Gastroesophageal sphincter (tissue), 4 donors: ENCODE results near the gene PIBF1. TPM values are rescaled to one million over a fixed set of nuclear protein-coding genes. Genes with fewer than 3 reads are reported as not detected.

Experiments
- ATAC-seq: fragments of 150-250 bp; one replicate; pipeline ENCODE4 v1.9.1; 2016; ENCODE audit warnings: mild to moderate bottlenecking, moderate library complexity
- H3K27ac ChIP-seq, 4 donors: fragments of 200-600 bp; sonication (generic) in 3 of 4; 1 replicate in 3 of 4; 2 replicates in 1 of 4; pipeline ENCODE4 v1.5.1; 2016 to 2019
- H3K27me3 ChIP-seq: fragments of 200-600 bp; sonication (generic); one replicate; pipeline ENCODE4 v1.5.1; 2019
- H3K36me3 ChIP-seq, 2 donors: fragments of 200-600 bp; sonication (generic); one replicate each; pipeline ENCODE4 v1.5.1; 2019; ENCODE audit warnings: control low read depth in 1 of 2
- H3K4me1 ChIP-seq, 3 donors: fragments of 200-600 bp; sonication (generic); 1 replicate in 2 of 3; 2 replicates in 1 of 3; pipeline ENCODE4 v1.5.1; 2016 to 2019; ENCODE audit warnings: control low read depth in 2 of 3
- H3K4me3 ChIP-seq, 2 donors: fragments of 200-600 bp; sonication (generic); one replicate each; pipeline ENCODE4 v1.5.1; 2019; ENCODE audit warnings: mild to moderate bottlenecking in 1 of 2, moderate library complexity in 1 of 2
- H3K9me3 ChIP-seq, 3 donors: fragments of 200-600 bp; sonication (generic); one replicate each; pipeline ENCODE4 v1.5.1; 2017 to 2019; ENCODE audit warnings: control low read depth in 2 of 3
- EP300 ChIP-seq: sonication (generic); formaldehyde crosslinking; IDR thresholded peaks from one replicate; pipeline ENCODE4 v1.6.1; 2017; ENCODE audit warnings: antibody characterized with exemption, mild to moderate bottlenecking
- POLR2A ChIP-seq, 2 donors: fragments of 450-650 bp; IDR thresholded peaks; one replicate each; pipeline ENCODE4 v1.6.1; 2017; ENCODE audit warnings: antibody characterized with exemption in 2 of 2, mild to moderate bottlenecking in 2 of 2, moderate library complexity in 1 of 2
- POLR2AphosphoS5 ChIP-seq: sonication (generic); formaldehyde crosslinking; IDR thresholded peaks from one replicate; pipeline ENCODE4 v1.6.1; 2017; ENCODE audit warnings: antibody characterized with exemption
- WGBS, 2 donors: methylation state at CpG; one replicate each; pipeline ENCODE4 v1.1.5; 2018; ENCODE audit warnings: low coverage in 1 of 2; 5-methylcytosine and 5-hydroxymethylcytosine counted together
- total RNA-seq, 4 donors: library from RNA; depleted of rRNA; stranded (reverse); fragments of >200 nt; gene quantifications; one replicate each; pipeline ENCODE4 v1.1.0, GENCODE V29; 2016
- TF ChIP-seq, protein P1 (sequence below), 4 experiments: fragments of 200-600 bp in 2 of 4; fragments of 450-650 bp in 2 of 4; sonication (generic) in 1 of 4; IDR thresholded peaks; one replicate each; pipeline ENCODE4 v1.5.1; 2017 to 2019; ENCODE audit warnings: antibody characterized with exemption in 4 of 4, mild to moderate bottlenecking in 2 of 4, moderate library complexity in 2 of 4

Gene PIBF1, protein sequence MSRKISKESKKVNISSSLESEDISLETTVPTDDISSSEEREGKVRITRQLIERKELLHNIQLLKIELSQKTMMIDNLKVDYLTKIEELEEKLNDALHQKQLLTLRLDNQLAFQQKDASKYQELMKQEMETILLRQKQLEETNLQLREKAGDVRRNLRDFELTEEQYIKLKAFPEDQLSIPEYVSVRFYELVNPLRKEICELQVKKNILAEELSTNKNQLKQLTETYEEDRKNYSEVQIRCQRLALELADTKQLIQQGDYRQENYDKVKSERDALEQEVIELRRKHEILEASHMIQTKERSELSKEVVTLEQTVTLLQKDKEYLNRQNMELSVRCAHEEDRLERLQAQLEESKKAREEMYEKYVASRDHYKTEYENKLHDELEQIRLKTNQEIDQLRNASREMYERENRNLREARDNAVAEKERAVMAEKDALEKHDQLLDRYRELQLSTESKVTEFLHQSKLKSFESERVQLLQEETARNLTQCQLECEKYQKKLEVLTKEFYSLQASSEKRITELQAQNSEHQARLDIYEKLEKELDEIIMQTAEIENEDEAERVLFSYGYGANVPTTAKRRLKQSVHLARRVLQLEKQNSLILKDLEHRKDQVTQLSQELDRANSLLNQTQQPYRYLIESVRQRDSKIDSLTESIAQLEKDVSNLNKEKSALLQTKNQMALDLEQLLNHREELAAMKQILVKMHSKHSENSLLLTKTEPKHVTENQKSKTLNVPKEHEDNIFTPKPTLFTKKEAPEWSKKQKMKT
- total RNA-seq: 10 to 100 TPM; 13.1 to 38.4 (median 22.3) TPM

DNA sequence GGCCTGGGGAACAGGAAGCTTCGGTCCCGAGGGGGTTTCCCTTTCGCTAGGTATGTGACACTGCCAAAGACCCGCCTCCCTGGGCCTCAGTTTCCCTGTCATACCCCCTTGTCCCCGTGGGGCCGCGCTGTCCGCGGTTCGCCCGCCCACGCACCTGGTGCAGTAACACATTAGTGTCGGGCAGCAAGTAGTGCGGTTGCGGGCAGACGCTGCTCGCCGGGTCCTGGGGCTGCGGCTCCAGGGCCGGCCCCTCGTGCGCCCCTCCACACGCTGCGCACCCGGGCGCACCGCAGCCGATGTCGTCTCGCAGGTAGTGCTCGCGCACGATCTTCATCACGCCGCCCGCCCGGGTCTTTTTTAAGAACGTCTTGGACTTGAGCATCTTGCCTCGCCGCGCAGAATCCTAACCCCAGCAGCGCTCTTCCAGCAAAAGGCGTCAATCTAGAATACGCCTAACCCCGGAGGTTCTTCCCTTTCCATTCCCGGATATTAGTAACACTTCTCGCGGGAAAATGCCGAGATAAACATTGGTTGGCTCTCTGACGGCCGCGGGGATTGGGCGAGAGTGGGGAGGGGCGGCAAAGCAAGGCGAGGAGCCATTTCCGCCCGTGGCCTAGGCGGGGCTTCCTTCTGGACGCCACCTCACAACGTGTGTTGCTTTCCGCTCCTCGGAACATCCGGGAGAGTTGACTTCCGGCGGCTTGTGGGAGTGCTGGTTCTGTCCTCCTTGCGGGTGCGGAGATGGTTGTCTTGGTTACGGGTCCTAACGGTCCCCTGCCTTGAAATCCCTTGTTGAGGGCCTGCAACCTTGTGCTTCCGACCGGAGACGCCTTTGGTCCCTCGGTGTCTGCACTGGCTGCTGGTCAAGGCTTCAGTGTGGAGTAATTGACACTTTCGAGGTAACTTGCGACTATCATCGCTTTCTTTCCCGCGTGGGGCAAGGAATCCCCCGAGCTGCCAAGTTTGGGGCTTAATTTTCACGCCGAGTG lies at the start of gene PIBF1, which contains the start of gene DIS3:
TSS of gene PIBF1 (plus strand) at position 683 of the 989 bp plus-strand sequence. CDS start 1,337 bp downstream, outside the sequence.
TSS of gene DIS3 (minus strand) at position 450 of the 989 bp plus-strand sequence. CDS start at position 382, 68 bp downstream.
- Histone ChIP-seq H3K9me3 (no peaks in the 10 kb centered on the region), H3K27ac (peak within 1 kb of the TSS; percentile 62 to 96 (median 94)), H3K4me3 (peak within 1 kb of the TSS; percentile 53 to 87), H3K4me1 (peaks cover 14 to 67% (median 23%) of the 10 kb centered on the region in 3 donors), H3K27me3 (no peaks in the 10 kb centered on the region), H3K36me3 (peaks cover 6 to 35% of the 10 kb centered on the region in 2 donors)
- TF ChIP-seq, protein P1, sequence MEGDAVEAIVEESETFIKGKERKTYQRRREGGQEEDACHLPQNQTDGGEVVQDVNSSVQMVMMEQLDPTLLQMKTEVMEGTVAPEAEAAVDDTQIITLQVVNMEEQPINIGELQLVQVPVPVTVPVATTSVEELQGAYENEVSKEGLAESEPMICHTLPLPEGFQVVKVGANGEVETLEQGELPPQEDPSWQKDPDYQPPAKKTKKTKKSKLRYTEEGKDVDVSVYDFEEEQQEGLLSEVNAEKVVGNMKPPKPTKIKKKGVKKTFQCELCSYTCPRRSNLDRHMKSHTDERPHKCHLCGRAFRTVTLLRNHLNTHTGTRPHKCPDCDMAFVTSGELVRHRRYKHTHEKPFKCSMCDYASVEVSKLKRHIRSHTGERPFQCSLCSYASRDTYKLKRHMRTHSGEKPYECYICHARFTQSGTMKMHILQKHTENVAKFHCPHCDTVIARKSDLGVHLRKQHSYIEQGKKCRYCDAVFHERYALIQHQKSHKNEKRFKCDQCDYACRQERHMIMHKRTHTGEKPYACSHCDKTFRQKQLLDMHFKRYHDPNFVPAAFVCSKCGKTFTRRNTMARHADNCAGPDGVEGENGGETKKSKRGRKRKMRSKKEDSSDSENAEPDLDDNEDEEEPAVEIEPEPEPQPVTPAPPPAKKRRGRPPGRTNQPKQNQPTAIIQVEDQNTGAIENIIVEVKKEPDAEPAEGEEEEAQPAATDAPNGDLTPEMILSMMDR (IDR thresholded peaks at IDR 0.05): peak in 3 of 4 experiments; percentile 4 to 24 (median 16)
- TF ChIP-seq EP300: no peak
- peak; percentile 92 for TF ChIP-seq POLR2AphosphoS5
- TF ChIP-seq POLR2A (IDR thresholded peaks at IDR 0.05): peak; percentile 44 to 68
- whole genome bisulfite sequencing, 2 donors: 1% methylated on average over 19 to 26 of the region's 81 CpGs
- peak; percentile 100 for ATAC-seq

DNA sequence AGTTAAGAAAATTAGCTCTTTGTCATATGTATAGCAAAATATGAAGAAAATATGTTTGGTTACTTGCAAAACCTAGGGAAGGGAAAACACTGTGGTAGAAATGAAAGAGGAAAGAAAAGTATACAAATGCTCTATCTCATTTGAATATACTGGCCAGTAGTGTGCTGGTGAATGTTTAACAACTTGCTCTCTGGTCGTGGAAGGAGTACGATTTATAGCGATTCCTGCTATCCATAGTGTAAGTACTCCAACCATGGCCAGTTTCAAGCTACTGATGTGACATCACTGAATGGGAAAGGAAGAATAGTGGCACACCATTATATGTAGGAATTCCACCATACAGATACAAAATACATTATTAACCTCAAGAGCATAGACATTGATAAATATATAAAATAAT lies 44.9 kb upstream of the PIBF1 start:
- no peak for TF ChIP-seq POLR2A (IDR thresholded peaks at IDR 0.05)
- TF ChIP-seq POLR2AphosphoS5: no peak
- TF ChIP-seq, protein P1 (IDR thresholded peaks at IDR 0.05): no peak
- no peak for TF ChIP-seq EP300
- no peaks in the 10 kb centered on the region for H3K4me1 ChIP-seq
- no peak for ATAC-seq
- no peak overlapping the region for H3K4me3 ChIP-seq
- peaks cover 0 to 30% of the 10 kb centered on the region in 2 donors for H3K36me3 ChIP-seq
- no peaks in the 10 kb centered on the region for H3K27me3 ChIP-seq
- no peak overlapping the region for H3K27ac ChIP-seq
- WGBS, 2 donors: 94 to 100% methylated on average over 3 of the region's 3 CpGs
- H3K9me3 ChIP-seq: no peaks in the 10 kb centered on the region

GRCh38 chr13:72740015-72740414 lies 41.9 kb upstream of the PIBF1 start:
- ATAC-seq: no peak
- Histone ChIP-seq H3K9me3 (no peaks in the 10 kb centered on the region), H3K27me3 (no peaks in the 10 kb centered on the region), H3K27ac (no peak overlapping the region), H3K36me3 (peaks cover 0 to 41% of the 10 kb centered on the region in 2 donors), H3K4me3 (no peak overlapping the region), H3K4me1 (no peaks in the 10 kb centered on the region)
- WGBS, 2 donors: 17 to 25% methylated on average over 1 of the region's 1 CpG
- TF ChIP-seq POLR2AphosphoS5: no peak
- TF ChIP-seq POLR2A (IDR thresholded peaks at IDR 0.05): no peak
- TF ChIP-seq EP300: no peak
- TF ChIP-seq, protein P1 (IDR thresholded peaks at IDR 0.05): no peak

DNA sequence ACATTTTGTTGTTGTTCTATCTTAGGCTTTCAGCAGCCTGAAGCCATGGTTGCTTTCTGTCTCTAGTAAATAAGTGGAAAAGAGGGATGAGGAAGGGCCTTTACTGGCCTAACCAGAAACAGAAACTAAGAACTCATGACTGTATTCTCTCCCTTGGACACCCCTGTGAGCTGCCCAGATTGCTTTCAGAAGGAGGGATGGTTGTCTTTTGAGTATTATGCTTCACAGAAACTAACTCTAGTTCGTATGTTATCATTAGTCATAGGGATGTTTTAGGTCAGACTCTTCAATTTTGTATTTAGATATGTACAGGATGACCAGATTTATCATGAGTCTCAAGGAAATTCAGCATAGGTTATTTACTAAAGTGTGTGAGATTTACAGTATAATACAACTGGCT lies 36.7 kb upstream of the PIBF1 start:
- WGBS, 2 donors: 86 to 95% methylated on average over 1 of the region's 1 CpG
- H3K9me3 ChIP-seq: no peaks in the 10 kb centered on the region
- H3K4me1 ChIP-seq: no peaks in the 10 kb centered on the region
- no peaks in the 10 kb centered on the region for H3K27me3 ChIP-seq
- no peak overlapping the region for H3K4me3 ChIP-seq
- ATAC-seq: no peak
- no peak overlapping the region for H3K27ac ChIP-seq
- TF ChIP-seq POLR2AphosphoS5: no peak
- TF ChIP-seq EP300: no peak
- TF ChIP-seq, protein P1 (IDR thresholded peaks at IDR 0.05): no peak
- TF ChIP-seq POLR2A (IDR thresholded peaks at IDR 0.05): no peak
- H3K36me3 ChIP-seq: peaks cover 0 to 44% of the 10 kb centered on the region in 2 donors
